WTC11 (cell line): Measurements from ENCODE around the gene ZNF710. TPM values are rescaled to one million over a fixed set of nuclear protein-coding genes. Genes with fewer than 3 reads are reported as not detected.

Experiments
- ATF6 ChIP-seq: sonication (generic); formaldehyde crosslinking; IDR thresholded peaks from 2 replicates; pipeline ENCODE4 v1.8.1; 2023; ENCODE audit warnings: mild to moderate bottlenecking, missing genetic modification reagents
- CDX4 ChIP-seq: fragments of 250-450 bp; sonication (Bioruptor Pico); IDR thresholded peaks from 2 replicates; pipeline ENCODE4 v1.9.0; 2021; ENCODE audit warnings: moderate library complexity, mild to moderate bottlenecking, inconsistent platforms, borderline replicate concordance
- CREB1 ChIP-seq: sonication (generic); formaldehyde crosslinking; IDR thresholded peaks from 2 replicates; pipeline ENCODE4 v1.8.0; 2023; ENCODE audit warnings: mild to moderate bottlenecking, missing genetic modification reagents
- CREM ChIP-seq: sonication (generic); formaldehyde crosslinking; IDR thresholded peaks from 2 replicates; pipeline ENCODE4 v1.8.1; 2022; ENCODE audit warnings: mild to moderate bottlenecking, missing genetic modification reagents, moderate library complexity
- ELF4 ChIP-seq: sonication (generic); formaldehyde crosslinking; IDR thresholded peaks from 2 replicates; pipeline ENCODE4 v1.8.1; 2022; ENCODE audit warnings: low read depth, mild to moderate bottlenecking, moderate library complexity, missing genetic modification reagents
- GRHL2 ChIP-seq: fragments of 250-450 bp; sonication (Bioruptor Pico); IDR thresholded peaks from 2 replicates; pipeline ENCODE4 v1.8.0; 2022; ENCODE audit warnings: mild to moderate bottlenecking, moderate library complexity; ENCODE audit not compliant: insufficient replicate concordance, severe bottlenecking
- KAT7 ChIP-seq: sonication (generic); formaldehyde crosslinking; IDR thresholded peaks from 2 replicates; pipeline ENCODE4 v1.8.1; 2023; ENCODE audit warnings: missing genetic modification reagents, mild to moderate bottlenecking, borderline replicate concordance
- MAX ChIP-seq: sonication (generic); formaldehyde crosslinking; IDR thresholded peaks from 2 replicates; pipeline ENCODE4 v1.8.0; 2022; ENCODE audit warnings: mild to moderate bottlenecking, missing genetic modification reagents
- MLX ChIP-seq: sonication (generic); formaldehyde crosslinking; IDR thresholded peaks from 2 replicates; pipeline ENCODE4 v1.8.1; 2023; ENCODE audit warnings: mild to moderate bottlenecking, missing genetic modification reagents, moderate library complexity
- NR1H2 ChIP-seq: sonication (generic); formaldehyde crosslinking; IDR thresholded peaks from 2 replicates; pipeline ENCODE4 v1.9.0; 2021; ENCODE audit warnings: mild to moderate bottlenecking, moderate library complexity, missing genetic modification reagents
- PREB ChIP-seq: sonication (generic); formaldehyde crosslinking; IDR thresholded peaks from 2 replicates; pipeline ENCODE4 v1.8.1; 2022; ENCODE audit warnings: mild to moderate bottlenecking, missing genetic modification reagents, moderate library complexity, borderline replicate concordance
- SMAD3 ChIP-seq: sonication (generic); formaldehyde crosslinking; IDR thresholded peaks from 2 replicates; pipeline ENCODE4 v1.8.0; 2022; ENCODE audit warnings: missing genetic modification reagents, mild to moderate bottlenecking, borderline replicate concordance
- SOX15 ChIP-seq: fragments of 250-450 bp; sonication (Bioruptor Pico); IDR thresholded peaks from 2 replicates; pipeline ENCODE4 v1.9.0; 2021; ENCODE audit warnings: mild to moderate bottlenecking
- SP1 ChIP-seq: sonication (generic); formaldehyde crosslinking; conservative IDR thresholded peaks from 2 replicates; pipeline ENCODE4 v1.8.1; 2022; ENCODE audit warnings: missing genetic modification reagents
- TEAD1 ChIP-seq: sonication (generic); formaldehyde crosslinking; IDR thresholded peaks from 2 replicates; pipeline ENCODE4 v1.8.0; 2022; ENCODE audit warnings: mild to moderate bottlenecking, missing genetic modification reagents
- TEAD4 ChIP-seq: sonication (generic); formaldehyde crosslinking; IDR thresholded peaks from 2 replicates; pipeline ENCODE4 v1.8.0; 2022; ENCODE audit warnings: mild to moderate bottlenecking, missing genetic modification reagents
- ZBTB21 ChIP-seq: sonication (generic); formaldehyde crosslinking; IDR thresholded peaks from 2 replicates; pipeline ENCODE4 v1.8.1; 2023; ENCODE audit warnings: mild to moderate bottlenecking, missing genetic modification reagents, borderline replicate concordance
- ZNF138 ChIP-seq: sonication (generic); formaldehyde crosslinking; conservative IDR thresholded peaks from 2 replicates; pipeline ENCODE4 v1.8.1; 2022; ENCODE audit warnings: mild to moderate bottlenecking, moderate library complexity, missing genetic modification reagents
- total RNA-seq: library from RNA; stranded (reverse); gene quantifications from 3 replicates; pipeline ENCODE4 v1.2.3, GENCODE V29; 2021
- TF ChIP-seq, protein P1 (sequence below): sonication (generic); formaldehyde crosslinking; IDR thresholded peaks from 2 replicates; pipeline ENCODE4 v1.8.0; 2022; ENCODE audit warnings: mild to moderate bottlenecking, missing genetic modification reagents
- TF ChIP-seq, protein P2 (sequence below): sonication (generic); formaldehyde crosslinking; IDR thresholded peaks from 2 replicates; pipeline ENCODE4 v1.8.0; 2023; ENCODE audit warnings: missing genetic modification reagents
- TF ChIP-seq, protein P3 (sequence below): fragments of 250-450 bp; sonication (Bioruptor Pico); IDR thresholded peaks from 2 replicates; pipeline ENCODE4 v1.9.0; 2021; ENCODE audit warnings: mild to moderate bottlenecking
- TF ChIP-seq, protein P4 (sequence below): sonication (generic); formaldehyde crosslinking; IDR thresholded peaks from 2 replicates; pipeline ENCODE4 v1.8.0; 2022; ENCODE audit warnings: mild to moderate bottlenecking, missing genetic modification reagents
- TF ChIP-seq, protein P5 (sequence below): sonication (generic); formaldehyde crosslinking; IDR thresholded peaks from 2 replicates; pipeline ENCODE4 v1.8.0; 2023; ENCODE audit warnings: mild to moderate bottlenecking, missing genetic modification reagents
- TF ChIP-seq, protein P6 (sequence below): sonication (generic); formaldehyde crosslinking; IDR thresholded peaks from 2 replicates; pipeline ENCODE4 v1.8.1; 2022; ENCODE audit warnings: low read depth, missing genetic modification reagents, borderline replicate concordance

The ZNF710 gene
- total RNA-seq, 1 experiment from 2014 or later: 25.9 TPM

GRCh38 chr15:90101969-90102890, 101.1 kb downstream of the ZNF710 start, which contains the start of gene IDH2 (continued):
- TF ChIP-seq, protein P1, sequence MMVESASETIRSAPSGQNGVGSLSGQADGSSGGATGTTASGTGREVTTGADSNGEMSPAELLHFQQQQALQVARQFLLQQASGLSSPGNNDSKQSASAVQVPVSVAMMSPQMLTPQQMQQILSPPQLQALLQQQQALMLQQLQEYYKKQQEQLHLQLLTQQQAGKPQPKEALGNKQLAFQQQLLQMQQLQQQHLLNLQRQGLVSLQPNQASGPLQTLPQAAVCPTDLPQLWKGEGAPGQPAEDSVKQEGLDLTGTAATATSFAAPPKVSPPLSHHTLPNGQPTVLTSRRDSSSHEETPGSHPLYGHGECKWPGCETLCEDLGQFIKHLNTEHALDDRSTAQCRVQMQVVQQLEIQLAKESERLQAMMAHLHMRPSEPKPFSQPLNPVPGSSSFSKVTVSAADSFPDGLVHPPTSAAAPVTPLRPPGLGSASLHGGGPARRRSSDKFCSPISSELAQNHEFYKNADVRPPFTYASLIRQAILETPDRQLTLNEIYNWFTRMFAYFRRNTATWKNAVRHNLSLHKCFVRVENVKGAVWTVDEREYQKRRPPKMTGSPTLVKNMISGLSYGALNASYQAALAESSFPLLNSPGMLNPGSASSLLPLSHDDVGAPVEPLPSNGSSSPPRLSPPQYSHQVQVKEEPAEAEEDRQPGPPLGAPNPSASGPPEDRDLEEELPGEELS (CRISPR knock-in tag): peak; percentile 88
- TF ChIP-seq CREM (CRISPR knock-in tag) (no peak), PREB (CRISPR knock-in tag) (no peak), MLX (no peak), CDX4 (CRISPR knock-in tag) (no peak), TEAD4 (no peak), MAX (CRISPR knock-in tag) (0 out of 2 replicates have a peak, but pooled peaks have one; percentile 25), ZBTB21 (CRISPR knock-in tag) (no peak), GRHL2 (CRISPR knock-in tag) (no peak), SOX15 (no peak), ATF6 (CRISPR knock-in tag) (no peak), KAT7 (CRISPR knock-in tag) (peak; percentile 69; the same call in 1 of the 2 replicates), TEAD1 (no peak), NR1H2 (CRISPR knock-in tag) (no peak), SMAD3 (no peak), SP1 (CRISPR knock-in tag) (peak; percentile 73), ZNF138 (no peak), CREB1 (no peak), ELF4 (CRISPR knock-in tag) (no peak)
- TF ChIP-seq, protein P2, sequence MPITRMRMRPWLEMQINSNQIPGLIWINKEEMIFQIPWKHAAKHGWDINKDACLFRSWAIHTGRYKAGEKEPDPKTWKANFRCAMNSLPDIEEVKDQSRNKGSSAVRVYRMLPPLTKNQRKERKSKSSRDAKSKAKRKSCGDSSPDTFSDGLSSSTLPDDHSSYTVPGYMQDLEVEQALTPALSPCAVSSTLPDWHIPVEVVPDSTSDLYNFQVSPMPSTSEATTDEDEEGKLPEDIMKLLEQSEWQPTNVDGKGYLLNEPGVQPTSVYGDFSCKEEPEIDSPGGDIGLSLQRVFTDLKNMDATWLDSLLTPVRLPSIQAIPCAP (CRISPR knock-in tag): no peak
- TF ChIP-seq, protein P3, sequence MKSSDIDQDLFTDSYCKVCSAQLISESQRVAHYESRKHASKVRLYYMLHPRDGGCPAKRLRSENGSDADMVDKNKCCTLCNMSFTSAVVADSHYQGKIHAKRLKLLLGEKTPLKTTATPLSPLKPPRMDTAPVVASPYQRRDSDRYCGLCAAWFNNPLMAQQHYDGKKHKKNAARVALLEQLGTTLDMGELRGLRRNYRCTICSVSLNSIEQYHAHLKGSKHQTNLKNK (CRISPR knock-in tag): no peak
- TF ChIP-seq, protein P4, sequence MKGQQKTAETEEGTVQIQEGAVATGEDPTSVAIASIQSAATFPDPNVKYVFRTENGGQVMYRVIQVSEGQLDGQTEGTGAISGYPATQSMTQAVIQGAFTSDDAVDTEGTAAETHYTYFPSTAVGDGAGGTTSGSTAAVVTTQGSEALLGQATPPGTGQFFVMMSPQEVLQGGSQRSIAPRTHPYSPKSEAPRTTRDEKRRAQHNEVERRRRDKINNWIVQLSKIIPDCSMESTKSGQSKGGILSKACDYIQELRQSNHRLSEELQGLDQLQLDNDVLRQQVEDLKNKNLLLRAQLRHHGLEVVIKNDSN (CRISPR knock-in tag): no peak
- TF ChIP-seq, protein P5, sequence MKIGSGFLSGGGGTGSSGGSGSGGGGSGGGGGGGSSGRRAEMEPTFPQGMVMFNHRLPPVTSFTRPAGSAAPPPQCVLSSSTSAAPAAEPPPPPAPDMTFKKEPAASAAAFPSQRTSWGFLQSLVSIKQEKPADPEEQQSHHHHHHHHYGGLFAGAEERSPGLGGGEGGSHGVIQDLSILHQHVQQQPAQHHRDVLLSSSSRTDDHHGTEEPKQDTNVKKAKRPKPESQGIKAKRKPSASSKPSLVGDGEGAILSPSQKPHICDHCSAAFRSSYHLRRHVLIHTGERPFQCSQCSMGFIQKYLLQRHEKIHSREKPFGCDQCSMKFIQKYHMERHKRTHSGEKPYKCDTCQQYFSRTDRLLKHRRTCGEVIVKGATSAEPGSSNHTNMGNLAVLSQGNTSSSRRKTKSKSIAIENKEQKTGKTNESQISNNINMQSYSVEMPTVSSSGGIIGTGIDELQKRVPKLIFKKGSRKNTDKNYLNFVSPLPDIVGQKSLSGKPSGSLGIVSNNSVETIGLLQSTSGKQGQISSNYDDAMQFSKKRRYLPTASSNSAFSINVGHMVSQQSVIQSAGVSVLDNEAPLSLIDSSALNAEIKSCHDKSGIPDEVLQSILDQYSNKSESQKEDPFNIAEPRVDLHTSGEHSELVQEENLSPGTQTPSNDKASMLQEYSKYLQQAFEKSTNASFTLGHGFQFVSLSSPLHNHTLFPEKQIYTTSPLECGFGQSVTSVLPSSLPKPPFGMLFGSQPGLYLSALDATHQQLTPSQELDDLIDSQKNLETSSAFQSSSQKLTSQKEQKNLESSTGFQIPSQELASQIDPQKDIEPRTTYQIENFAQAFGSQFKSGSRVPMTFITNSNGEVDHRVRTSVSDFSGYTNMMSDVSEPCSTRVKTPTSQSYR (CRISPR knock-in tag): no peak
- TF ChIP-seq, protein P6, sequence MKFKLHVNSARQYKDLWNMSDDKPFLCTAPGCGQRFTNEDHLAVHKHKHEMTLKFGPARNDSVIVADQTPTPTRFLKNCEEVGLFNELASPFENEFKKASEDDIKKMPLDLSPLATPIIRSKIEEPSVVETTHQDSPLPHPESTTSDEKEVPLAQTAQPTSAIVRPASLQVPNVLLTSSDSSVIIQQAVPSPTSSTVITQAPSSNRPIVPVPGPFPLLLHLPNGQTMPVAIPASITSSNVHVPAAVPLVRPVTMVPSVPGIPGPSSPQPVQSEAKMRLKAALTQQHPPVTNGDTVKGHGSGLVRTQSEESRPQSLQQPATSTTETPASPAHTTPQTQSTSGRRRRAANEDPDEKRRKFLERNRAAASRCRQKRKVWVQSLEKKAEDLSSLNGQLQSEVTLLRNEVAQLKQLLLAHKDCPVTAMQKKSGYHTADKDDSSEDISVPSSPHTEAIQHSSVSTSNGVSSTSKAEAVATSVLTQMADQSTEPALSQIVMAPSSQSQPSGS (CRISPR knock-in tag): no peak
